ENCODE measurements around the gene FGD5.

The FGD5 gene

DNA sequence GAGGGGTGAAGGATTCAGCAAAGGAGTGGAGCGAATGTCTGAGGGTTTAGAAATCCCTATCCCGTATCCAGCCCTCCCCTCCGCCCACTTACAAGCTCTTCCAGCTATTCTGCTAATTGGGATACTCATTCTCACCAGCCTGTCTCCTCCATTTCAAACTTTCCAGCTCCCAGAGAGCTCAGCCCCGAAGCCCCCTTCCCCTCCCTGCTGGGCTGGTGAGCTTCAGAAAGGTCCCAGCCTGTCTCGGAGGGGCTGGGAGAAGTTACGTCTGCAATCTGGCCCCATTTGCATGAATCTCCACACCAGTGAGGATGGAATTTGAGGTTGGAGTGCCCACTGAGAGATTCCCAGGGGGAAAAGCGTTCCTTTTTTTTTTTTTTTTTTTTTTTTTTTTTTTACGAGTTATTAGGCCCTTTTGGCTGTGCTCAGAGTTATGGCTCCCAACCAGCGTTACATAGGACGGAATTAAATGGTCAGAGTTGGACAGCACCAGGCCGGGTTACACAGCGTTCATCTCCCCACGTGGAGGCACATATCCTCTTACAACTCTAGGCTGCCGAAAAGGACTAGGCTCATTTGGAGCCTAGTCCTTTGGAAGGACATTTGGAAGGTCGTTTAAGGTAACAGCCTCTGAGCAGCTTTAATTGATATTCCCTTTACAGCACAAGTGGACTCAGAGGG, 34.6 kb downstream of the FGD5 start:
- DNase-seq = no peak

DNA sequence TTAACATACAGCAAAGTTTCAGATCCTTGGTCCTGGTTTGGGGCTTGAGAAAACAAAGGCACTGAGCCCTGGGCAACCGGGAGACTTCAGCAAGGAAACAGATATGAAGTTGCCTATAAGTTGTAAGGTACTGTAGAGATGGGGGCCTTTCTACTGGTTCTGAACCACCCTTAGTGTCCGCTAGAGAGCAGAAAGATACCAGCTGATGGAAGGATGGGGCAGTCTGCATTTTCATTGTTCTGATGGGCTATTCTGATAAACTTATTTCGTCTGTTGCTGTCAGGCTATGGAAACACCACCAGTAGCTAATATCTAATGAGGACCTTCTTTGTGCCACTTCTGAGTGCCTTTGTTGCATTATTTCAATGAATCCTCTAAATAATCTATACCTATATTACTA, 38.7 kb downstream of the FGD5 start:
- DNase-seq = no peak

DNA sequence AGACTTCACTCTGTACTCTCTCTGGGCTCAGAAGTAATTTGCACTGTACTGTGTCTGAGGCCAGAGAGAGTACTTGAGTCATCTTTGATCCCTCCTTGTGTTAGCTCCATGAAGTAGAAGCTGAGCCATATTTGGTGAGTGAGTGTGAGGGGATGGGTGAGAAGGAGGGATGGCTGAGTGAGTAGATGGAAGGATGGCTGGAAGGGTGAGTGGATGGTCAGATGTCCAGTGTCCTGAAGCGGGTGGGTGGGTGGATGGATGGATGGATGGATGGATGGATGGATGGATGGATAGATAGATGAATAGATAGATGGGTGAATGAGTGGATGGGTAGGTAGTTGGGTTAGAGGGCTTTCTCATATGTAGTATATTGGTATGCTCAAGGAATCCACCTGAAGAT, 39.3 kb downstream of the FGD5 start:
- no peak for DNase-seq

DNA sequence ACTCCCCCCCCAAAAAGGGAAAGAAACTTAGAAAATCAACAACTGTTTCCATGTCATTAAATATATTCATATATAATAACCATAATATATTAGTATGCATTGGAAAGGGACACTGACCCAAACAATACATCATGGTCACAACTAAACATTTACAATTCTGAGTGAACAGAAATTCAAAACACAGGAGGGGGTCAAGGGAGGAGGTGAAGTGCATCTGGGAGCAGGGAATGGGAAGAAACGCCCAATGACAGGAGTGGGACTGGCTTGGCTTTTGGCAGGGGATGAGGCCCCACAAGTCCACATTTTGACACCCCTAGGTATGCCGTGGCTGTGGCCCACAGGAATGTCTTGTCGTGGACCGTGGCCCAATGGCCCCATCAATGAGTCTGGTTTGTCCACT, 41.1 kb downstream of the FGD5 start:
- DNase-seq = no peak

DNA sequence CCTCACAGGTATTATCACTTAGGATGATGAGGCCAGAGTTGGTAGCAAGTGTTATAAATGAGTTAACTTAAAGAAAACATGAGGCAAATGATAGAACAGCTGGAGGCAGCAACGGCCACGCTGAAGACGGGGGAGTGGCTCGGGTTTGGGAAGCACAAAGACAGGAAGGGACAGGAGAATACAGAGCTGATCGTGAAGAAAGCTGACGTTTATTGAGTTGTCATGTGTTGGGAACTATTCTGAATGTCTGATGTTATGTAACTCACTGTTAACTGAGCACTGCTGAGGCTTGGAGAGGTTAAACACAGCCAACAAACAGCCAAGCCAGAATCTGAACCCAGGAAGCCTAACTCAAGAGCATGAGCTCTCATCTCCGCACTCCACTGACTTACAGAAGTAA, 42.3 kb downstream of the FGD5 start:
- DNase-seq = no peak

DNA sequence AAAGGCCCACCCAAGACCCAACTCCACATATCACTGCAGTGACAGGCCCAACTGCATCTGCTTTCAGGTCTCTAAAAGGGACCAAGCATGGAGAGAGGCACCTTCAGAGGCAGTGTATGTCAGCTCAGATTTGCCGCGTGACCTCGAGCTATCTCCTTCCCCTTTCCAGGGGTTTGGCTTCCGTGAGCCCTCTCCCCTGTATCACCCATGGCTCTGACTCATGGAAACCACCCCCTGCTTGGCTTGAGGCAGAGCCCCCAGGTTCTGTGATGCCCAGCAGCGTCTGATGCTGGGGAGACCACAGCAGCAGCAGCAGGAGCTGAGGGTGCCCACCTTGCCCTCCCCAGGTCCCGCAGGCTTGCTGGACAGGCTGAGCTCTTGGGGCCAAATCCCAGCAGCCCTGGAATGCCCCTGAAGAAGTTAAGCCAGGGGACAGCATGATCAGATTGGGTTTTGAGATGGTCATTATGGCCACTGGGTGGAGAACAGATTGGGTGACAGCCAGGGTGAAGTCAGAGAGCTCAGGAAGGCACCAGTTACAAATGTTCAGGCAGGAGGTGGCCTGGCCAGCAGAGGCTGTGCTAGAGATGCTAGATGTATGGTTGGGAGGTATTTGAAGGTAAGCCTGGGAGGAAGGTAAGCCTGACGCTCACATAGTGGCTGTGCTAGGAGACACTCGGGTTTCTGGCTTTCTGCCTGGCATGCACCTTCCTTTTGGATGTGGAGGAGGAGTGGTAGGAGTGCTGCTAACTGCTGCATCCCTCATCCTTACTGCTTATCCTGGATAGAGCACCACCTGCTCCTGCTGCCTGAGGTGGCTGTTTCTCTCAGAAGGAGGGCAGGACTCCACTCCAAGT, 42.9 kb downstream of the FGD5 start:
- no peak for DNase-seq

DNA sequence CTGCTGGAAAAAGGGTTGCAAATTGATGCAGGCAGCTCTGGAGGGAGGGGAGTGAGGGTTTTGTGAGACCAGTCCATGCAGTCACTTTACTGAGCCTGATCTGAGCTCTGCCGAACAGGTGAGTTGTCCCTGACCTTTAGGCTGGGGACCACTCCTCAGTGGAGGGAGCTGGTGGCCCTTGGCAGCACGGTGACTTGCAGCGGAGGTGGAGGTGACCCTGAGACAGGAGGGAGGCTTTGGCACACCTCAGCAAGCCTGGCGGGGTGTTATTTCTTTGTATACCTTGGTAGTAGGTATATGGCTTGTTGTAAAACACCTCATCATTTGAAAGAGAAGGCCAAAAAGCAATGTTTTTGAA, 43.5 kb downstream of the FGD5 start:
- DNase-seq = no peak

DNA sequence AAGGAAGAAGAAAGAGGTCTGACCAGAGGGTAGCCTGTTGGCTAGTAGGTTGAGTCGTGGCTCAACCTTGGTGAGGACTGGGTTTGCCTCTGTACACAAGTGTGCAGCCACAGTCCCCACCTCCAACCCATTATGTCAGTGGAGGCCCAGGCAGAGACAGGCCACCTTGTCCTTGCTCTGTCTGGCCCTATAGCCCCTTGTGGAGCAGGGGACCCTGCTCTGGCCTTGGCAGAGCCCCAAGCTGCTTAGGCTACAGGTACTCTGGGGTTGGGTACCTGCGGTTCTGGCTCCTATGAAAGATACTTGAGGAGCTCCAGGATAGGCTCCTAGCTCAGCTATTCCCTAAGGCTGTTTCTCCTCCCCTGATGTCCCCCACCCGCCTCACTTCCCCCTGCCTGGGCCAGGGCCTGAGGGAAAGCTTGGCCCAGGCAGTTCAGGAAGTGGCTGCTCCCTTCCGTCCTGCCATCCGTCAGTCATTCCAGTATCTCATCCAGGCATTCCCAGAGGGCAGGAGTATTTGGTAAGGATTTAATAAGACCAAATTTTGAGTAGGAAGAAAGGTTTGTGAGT, 44.0 kb downstream of the FGD5 start:
- DNase-seq = no peak

DNA sequence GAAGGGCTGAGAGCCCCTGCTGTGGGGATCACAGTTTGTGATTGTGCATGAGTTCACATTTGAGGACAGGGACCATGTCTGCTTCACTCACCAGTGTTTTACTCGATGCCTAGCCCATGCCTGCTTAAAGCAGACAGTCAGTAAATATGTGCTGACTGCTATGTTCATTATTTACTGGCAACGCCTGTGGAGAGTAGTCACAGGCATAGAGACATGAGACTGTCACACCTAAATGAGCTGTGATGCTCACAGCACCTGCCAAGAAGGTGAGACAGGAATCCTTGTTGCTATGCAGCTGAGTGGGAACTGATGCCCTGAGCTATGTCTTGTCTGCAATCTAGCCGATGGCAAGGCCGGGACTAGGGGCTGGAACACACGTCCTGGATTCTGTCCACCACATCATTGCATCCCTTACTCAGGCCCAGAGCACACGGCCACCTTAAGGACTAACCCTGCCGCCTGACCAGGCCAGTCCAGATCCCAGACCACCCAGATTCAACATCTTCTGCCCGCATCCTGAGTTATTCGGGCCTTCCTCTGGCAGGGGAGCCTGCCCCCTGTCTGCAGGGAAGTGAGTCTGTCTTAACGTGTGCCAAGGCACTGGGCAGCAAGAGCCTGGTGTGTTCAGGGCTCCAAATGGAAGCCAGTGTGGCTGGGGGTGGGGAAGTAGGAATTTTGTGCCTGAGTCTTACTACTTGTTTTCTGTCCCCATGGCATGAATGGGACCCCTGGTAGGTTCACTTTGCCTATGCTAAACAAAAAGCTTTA, 44.8 kb downstream of the FGD5 start:
- no peak for DNase-seq

DNA sequence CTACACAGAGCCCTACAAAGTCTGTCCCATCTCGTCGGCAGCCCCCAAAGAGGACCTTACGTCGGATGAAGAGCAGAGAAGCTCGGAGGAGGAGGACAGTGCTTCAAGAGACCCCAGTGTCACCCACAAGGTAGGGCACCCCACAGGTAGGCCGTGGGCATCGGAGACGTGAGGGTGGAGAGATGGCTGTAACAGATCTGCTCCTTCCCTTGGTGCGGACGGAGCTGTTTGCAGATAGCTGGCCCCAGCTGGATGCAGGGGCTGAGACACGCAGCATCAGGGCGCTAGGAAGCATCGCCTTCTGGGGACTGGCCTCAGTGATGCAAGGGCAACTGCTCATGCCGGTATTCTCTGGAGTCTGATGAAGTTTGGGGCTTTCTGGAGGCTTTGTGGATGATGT, 45.4 kb downstream of the FGD5 start:
- no peak for DNase-seq

DNA sequence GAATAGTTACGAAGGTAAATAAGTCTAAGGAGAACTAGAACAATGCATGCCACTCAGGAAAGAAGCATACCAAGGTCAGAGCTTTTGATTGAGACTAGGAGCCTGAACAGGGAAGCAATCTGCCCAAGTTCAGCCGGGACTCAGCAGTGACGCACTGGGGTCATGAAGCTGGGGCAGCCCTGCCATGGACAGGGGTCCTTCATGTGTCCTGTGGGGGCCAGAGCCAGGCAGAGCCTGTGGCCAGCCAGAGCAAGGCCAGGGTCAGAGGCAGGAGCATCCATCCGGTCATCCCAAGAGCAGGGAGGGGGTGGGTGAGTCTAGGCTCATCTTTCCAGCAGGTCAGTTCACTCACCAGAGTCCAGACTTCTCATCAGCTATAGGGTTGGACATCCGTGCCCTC, 47.9 kb downstream of the FGD5 start:
- no peak for DNase-seq

DNA sequence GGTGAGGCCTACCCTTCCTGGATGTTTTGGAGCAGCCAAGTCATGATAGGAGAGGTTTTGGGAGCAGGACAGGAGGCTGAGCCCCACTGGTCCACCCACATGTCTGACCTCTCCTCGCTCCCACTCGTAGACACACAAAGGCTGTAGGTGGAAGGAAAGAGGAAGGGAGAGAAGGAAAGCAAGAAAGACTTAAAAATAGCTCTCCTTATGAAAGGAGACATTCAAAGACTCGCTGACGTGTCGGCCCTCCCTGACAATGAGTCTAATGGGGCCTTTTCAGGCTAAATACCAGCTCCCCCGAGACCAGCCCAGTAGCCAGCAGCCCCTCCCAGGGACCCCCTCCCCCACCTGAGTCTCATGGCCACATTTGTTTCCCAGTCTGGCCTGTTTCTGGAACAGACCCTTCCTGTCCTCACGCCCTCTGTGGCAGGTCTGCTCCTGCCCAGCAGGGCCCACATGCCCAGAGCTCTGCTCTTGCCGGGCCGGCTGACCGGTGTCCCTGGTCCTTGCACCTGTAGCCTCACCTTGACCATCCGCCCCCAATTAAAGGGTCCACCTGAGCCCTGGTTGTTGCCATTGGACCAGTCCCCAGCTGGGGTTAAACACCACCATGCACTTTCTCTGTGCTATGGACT, 49.3 kb downstream of the FGD5 start:
- DNase-seq = no peak

DNA sequence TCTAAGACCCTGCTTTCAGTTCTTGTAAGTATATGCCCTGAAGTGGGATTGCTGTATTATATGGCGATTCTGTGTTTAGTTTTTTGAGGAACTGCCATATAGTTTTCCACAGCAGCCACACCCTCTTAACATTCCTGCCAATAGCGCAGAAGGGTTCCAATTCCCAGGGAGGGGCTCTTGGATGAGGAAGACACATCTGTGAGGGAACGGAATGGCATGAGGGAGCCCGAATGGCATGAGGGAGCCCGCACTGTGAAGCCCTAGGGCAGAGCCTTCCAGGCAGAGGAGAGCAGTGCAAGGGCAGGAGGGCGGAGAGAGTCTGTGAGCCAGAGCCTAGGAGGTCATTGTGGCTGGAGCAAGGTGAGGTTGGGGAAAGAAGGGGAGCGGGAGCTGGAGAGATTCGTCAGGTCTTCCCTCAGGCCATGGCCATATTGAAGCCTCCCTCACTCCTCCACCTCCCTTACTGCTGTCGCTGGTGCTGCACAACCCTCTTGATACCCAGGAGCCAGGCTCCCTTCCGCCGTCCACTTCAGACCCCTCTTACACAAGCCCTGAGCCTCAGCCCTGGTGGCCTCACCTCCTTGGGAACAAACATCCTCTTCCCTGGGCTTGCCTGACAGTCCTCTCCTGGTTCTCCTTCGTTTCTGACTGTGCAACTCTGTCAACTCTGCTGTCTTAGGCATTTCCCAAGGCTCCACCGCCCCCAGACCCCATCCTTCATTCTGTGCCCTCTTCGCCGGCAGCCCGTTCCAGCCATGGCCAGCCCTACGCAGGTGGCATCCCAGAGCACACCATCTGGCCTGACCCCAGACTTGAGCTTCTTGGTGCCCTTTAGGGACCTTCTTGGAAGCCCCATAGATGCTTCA, 51.4 kb downstream of the FGD5 start:
- no peak for DNase-seq

DNA sequence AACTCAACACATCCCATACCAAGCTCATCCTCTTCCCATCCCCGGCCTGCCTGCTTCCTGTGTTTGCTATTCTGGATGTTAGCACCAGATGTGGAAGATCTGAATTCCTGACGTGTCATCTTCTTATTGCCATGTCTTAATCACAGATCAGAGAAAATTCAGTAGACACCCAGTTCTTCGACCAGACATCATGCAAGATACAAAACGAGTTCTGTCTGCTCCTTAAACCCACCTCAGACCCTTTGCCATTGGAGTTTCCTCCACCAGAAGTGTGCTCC, 52.0 kb downstream of the FGD5 start:
- DNase-seq = no peak

DNA sequence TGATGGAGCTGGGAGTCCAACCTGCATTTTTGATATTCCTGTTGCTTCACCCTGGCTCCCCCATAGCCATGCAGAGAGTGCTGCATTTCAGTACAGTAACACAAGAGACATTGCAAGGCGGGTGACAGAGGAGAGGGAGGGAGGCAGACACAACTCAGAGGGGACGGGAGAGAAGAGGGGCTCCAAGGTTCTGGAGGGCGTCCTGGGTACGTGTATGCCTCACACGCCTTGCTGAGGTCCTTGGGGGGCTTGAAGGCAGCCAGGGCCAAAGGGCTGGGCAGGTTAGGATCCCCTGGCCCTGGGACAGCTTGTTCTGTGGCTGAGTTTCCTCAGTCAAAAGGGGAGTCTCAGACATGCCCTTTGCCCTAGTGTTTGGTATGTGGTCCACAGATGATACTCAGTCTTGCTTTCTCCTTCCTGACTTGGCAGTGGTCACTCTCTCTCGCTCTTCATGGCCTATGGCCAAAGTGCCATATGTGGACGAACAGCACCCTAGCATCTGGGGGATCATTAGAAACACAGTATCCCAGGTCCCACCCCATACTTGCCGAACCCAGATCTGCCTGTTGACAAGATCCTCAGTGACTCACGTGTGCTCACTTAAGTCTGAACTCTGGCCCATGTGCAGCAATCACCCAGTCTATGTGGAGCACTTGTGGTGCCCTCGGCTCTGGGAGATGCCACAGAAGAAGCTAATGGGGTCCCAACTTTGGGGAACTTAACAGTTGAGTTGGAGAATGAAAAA, 52.9 kb downstream of the FGD5 start:
- DNase-seq = no peak

DNA sequence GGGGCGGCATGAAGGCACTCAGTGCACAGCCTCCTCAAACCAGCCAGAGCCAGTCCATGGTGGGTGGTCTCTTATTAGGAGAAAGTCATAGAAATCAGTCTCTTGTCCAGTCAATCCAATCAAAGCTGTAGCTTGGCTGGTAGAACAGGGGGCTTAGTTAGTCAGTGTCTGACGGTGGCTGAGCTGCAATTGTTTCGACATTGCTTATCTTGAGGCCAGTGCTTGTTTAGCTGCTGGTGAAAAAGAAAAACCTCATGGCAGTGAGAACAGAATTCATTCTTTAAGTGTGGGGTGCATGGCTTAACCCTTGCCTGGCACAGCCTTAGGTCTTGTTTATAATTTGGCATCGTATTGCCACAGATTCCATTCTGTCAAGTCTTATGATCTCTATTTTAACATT, 53.9 kb downstream of the FGD5 start:
- no peak for DNase-seq

DNA sequence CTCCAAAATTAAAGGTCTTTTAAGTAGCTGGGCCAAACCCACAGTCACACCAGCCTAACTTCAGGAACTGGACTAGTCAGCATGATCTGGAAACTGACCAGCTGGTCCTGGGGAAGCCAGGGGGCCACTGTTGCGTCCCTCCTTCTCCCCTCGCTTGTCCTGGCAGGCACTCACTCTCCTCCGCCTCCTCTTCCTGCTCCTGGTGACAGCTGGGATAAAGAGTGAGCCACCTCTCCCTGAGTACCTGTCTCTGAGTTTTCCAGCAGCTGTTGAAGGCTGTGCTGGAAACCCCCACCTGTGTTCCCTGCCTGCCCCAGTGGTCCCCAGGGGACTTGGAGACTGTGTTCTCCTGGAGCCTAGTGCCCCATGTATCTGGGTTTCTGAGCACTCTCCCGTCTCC, 56.0 kb downstream of the FGD5 start:
- DNase-seq = no peak

DNA sequence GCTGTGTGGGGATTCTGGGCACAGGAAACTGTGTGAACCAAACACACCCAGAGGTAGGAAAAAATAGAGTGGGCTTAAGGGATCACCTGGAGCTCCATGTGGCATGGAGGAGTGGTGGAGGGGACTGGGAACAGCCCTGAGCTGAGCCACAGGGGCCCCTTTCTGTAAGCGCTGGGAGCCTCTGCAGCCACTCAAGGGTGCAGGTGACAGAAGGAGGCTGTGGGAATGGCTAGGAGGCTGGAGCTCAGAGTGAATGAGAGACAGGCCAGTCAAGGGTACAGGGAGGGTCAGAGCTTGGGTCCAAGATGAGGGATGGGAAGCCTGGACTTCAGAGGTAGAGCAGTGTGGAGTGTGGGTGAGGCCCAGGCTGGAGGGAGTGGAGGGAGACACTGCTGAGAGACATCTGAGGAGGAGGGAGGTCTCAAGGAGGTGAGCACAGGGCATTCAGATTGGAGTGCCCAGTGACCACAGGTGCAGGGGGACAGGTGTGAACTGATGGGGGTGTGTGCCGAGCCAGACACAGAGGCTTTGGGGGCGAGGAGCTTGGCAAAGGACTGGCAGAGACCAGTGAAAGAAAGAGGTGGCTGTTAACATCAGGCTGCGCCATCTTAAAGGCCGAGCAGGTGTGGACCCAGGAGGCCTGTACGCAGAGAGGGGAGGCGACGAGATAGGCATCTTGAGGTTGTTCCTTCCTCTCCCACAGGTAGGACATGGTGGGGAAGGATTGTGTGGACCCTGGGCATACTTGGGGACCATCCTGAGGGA, 56.8 kb downstream of the FGD5 start:
- DNase-seq = no peak

DNA sequence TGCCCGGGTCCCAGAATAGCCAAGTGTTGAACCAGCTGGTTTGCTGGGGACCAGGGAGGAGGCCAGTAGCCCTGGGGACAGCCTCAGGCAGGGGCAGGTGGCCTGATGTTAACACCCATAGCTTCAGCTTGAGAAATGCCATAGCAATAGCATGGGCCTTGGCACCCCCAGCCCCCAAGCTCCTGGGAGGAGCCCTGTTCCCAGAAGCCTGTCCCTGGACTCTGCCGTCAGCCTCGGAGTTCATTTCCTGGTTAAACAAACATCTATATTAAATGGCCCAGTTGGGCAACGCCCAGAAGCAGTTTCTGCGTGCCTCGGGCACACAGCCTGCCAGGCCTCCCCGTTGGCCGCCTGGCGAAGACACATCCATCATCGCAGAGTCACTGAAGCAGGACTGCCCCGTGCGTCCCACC, 58.2 kb downstream of the FGD5 start:
- DNase-seq = no peak

DNA sequence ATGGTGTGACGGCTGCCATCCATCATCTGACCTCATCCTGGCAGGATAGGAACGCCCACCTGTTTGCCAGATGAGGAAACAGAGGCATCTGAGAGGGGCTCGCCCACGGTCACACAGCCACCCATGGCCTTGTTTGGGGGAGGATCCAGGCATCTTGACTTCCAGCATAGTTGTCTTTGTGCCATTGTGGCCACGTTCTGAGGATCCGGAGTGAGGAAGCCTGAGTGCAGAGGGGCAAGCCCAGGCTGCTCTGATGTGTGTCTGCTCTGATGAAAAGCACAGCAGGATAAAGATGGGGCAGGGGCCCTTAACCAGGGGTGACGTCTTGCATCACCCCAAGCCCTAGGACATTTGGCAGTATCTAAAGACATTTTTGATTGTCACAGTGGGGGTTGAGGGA, 58.7 kb downstream of the FGD5 start:
- no peak for DNase-seq
